GM12878 (cell line): ENCODE data around the gene CNR2. TPM values are rescaled to one million over a fixed set of nuclear protein-coding genes. Genes with fewer than 3 reads are reported as not detected.

Source experiments
- ATAC-seq: fragments of 200-7000 bp; cut with Tn5 transposase; 3 replicates; pipeline ENCODE4 v1.9.1; 2020; ENCODE audit warnings: mild to moderate bottlenecking, moderate library complexity
- BruUV-seq: library from RNA; stranded (reverse); fragments of 400-500 nt; replicated peaks from 2 replicates; lab custom pipeline; 2021; lab: Mats Ljungman, UMichigan
- CTCF ChIA-PET: fragments of 300-600 bp; sonication (Branson Sonifier 250); formaldehyde crosslinking; extraction: SDS; loops from one replicate; lab custom pipeline; 2021; ENCODE audit warnings: inconsistent platforms; lab: Yijun Ruan, JAX
- POLR2A ChIA-PET: fragments of 350-600 bp; formaldehyde crosslinking; extraction: SDS; loops from one replicate; lab custom pipeline; 2021; ENCODE audit warnings: inconsistent platforms; lab: Charles Lee
- RAD21 ChIA-PET: fragments of 300-600 bp; sonication (Branson Sonifier 250); formaldehyde crosslinking; loops from one replicate; lab custom pipeline; 2023; ENCODE audit warnings: antibody characterized with exemption; ENCODE audit not compliant: unreplicated experiment; lab: Charles Lee
- SMC1A ChIA-PET: fragments of 300-600 bp; sonication (Branson Sonifier 250); formaldehyde crosslinking; loops from one replicate; lab custom pipeline; 2023; ENCODE audit not compliant: unreplicated experiment, uncharacterized antibody; lab: Charles Lee
- DNase-seq: peaks from one replicate; pipeline ENCODE4 v3.0.0-alpha.2; 2011; ENCODE audit warnings: low read depth, low spot score
- FAIRE-seq: peaks from 3 replicates; lab custom pipeline; 2011; peaks lifted over from hg19 to GRCh38; lab: Jason Lieb, UNC
- H2AFZ ChIP-seq: 2 replicates; pipeline ENCODE4 v1.6.0; 2011; ENCODE audit warnings: low read depth, low read length, control low read depth; ENCODE audit not compliant: control insufficient read depth
- H3K27ac ChIP-seq: 2 replicates; pipeline ENCODE4 v1.5.1; 2011; ENCODE audit warnings: control low read depth; ENCODE audit not compliant: control insufficient read depth, insufficient read depth
- H3K27me3 ChIP-seq, 2 experiments: replicated peaks in 1 of 2; 2 replicates each; pipeline versions ENCODE4 v1.6.0 to v1.6.1; 2011; ENCODE audit warnings: low read length in 1 of 2; ENCODE audit not compliant: control insufficient read depth in 2 of 2, insufficient read depth in 2 of 2
- H3K36me3 ChIP-seq, 2 experiments: 2 replicates each; pipeline ENCODE4 v1.5.1; 2011; ENCODE audit warnings: low read length in 1 of 2; ENCODE audit not compliant: control insufficient read depth in 2 of 2, insufficient read depth in 2 of 2
- H3K4me1 ChIP-seq: 2 replicates; pipeline ENCODE4 v1.6.1; 2011; ENCODE audit warnings: mild to moderate bottlenecking, low read length, moderate library complexity, mixed read lengths; ENCODE audit not compliant: control insufficient read depth, insufficient read depth
- H3K4me2 ChIP-seq: 2 replicates; pipeline ENCODE4 v1.6.0; 2011; ENCODE audit warnings: control low read depth; ENCODE audit not compliant: control insufficient read depth, insufficient read depth
- H3K4me3 ChIP-seq: fragments of 200-600 bp; sonication (generic); 2 replicates; pipeline ENCODE4 v1.5.1; 2016
- H3K79me2 ChIP-seq: 2 replicates; pipeline ENCODE4 v1.6.0; 2011; ENCODE audit warnings: low read length; ENCODE audit not compliant: control insufficient read depth, insufficient read depth
- H3K9ac ChIP-seq: 2 replicates; pipeline ENCODE4 v1.8.0; 2011; ENCODE audit warnings: low read length, control low read depth, mixed read lengths; ENCODE audit not compliant: control insufficient read depth, insufficient read depth
- H3K9me3 ChIP-seq: replicated peaks from 3 replicates; pipeline ENCODE4 v1.5.1; 2011; ENCODE audit warnings: mild to moderate bottlenecking, low read length; ENCODE audit not compliant: control insufficient read depth, insufficient read depth
- H4K20me1 ChIP-seq: 2 replicates; pipeline ENCODE4 v1.6.0; 2011; ENCODE audit not compliant: control insufficient read depth, insufficient read depth
- CBFB ChIP-seq: IDR thresholded peaks from 2 replicates; pipeline ENCODE4 v1.6.1; 2016; ENCODE audit warnings: antibody characterized with exemption, low read depth
- CBX5 ChIP-seq: sonication (generic); IDR thresholded peaks from 2 replicates; pipeline ENCODE4 v1.6.1; 2016; ENCODE audit warnings: low read depth, moderate library complexity, mild to moderate bottlenecking, inconsistent platforms
- MEF2A ChIP-seq: IDR thresholded peaks from 2 replicates; pipeline ENCODE4 v1.6.1; 2011; ENCODE audit warnings: low read depth, mild to moderate bottlenecking, low read length, moderate library complexity; ENCODE audit not compliant: insufficient read depth
- STAT1 ChIP-seq: fragments of 450-650 bp; conservative IDR thresholded peaks from 2 replicates; pipeline ENCODE4 v1.6.1; 2014; ENCODE audit warnings: antibody characterized with exemption, mild to moderate bottlenecking
- ZNF384 ChIP-seq: IDR thresholded peaks from 2 replicates; pipeline ENCODE4 v1.6.1; 2012; ENCODE audit warnings: low read depth, mild to moderate bottlenecking, low read length, improper control_type of control experiment, borderline replicate concordance
- WGBS: methylation state at CpG from one replicate; pipeline ENCODE4 v1.1.6; 2016; ENCODE audit warnings: low lambda C conversion rate; ENCODE audit not compliant: insufficient replicate concordance, insufficient coverage; ENCODE audit errors: missing lambda C conversion rate; 5-methylcytosine and 5-hydroxymethylcytosine counted together
- in situ Hi-C: fragments of 300-500 bp; cut with MboI; formaldehyde crosslinking; loops from 9 replicates; pipeline ENCODE4 v1.14.3; 2018; ENCODE audit warnings: mixed read lengths
- intact Hi-C: fragments of 100-400 bp; cut with micrococcal nuclease; formaldehyde crosslinking; loops from one replicate; pipeline ENCODE4 v1.14.2; 2022; ENCODE audit not compliant: unreplicated experiment
- polyA plus RNA-seq, 11 experiments: library from polyadenylated mRNA; depleted of rRNA in 4 of 11; unstranded in 6 of 11; stranded (reverse) in 5 of 11; fragments of >200 nt; fragmentation: Nextera tagmentation in 4 of 11; fragmentation: Illumina TruSeq in 1 of 11; extraction: Ambion mirVana in 4 of 11; extraction: Trizol in 1 of 11; gene quantifications; 1 replicate in 1 of 11; 2 replicates in 10 of 11; pipeline versions ENCODE4 v1.2.1 to v1.2.3, GENCODE V29; 2011 to 2016; ENCODE audit warnings: inconsistent platforms in 2 of 11, missing spikeins in 2 of 11, low read depth in 1 of 11
- total RNA-seq, 4 experiments: library from RNA; depleted of rRNA in 3 of 4; stranded (reverse); fragments of >200 nt in 3 of 4; fragmentation: Illumina TruSeq in 1 of 4; extraction: Trizol in 1 of 4; gene quantifications; 2 replicates each; pipeline versions ENCODE4 v1.2.1 to v1.2.3, GENCODE V29; 2013 to 2021
- TF ChIP-seq, protein P1 (sequence below): IDR thresholded peaks from 2 replicates; pipeline ENCODE4 v1.6.1; 2012; ENCODE audit warnings: low read depth, low read length, improper control_type of control experiment
- TF ChIP-seq, protein P2 (sequence below): fragments of 450-650 bp; IDR thresholded peaks from 2 replicates; pipeline ENCODE4 v1.6.1; 2017; ENCODE audit warnings: mild to moderate bottlenecking, low read depth, inconsistent platforms; ENCODE audit not compliant: poor library complexity, severe bottlenecking
- TF ChIP-seq, protein P3 (sequence below): fragments of 450-650 bp; IDR thresholded peaks from 2 replicates; pipeline ENCODE4 v1.6.1; 2017; ENCODE audit warnings: mild to moderate bottlenecking, moderate library complexity

The CNR2 gene
- total and polyA plus RNA-seq, 10 of the 15 experiments (the other 5 are each of a cell fraction or from before 2014, with no cell fraction given) = 0.46 to 19.8 (median 12.2) TPM

DNA sequence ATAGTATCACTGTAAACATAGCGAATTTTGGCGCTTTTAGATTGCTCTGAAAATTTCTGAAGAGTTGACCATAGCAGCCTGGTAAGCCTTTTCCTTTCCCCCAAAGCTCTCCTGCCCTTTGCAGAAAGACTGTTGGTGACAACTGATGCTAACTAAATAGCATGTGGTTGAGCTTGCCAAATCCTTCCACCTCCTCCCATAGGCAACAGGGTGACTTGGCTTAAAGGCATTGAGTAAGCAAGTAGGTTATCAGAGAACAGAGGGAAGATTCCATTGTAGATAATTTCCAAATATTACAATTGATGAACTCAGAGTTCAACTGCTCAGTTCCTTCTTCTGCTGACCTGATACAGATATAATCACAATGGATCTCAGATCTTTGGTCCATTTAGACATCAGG is 68.0 kb downstream of the CNR2 start:
- intact Hi-C loops (no loop called here), in situ Hi-C loops (no loop called here)
- SMC1A ChIA-PET = interaction anchor here (0.8 to 1.5 kb wide), 3 partner anchors 11 to 60 kb away, joined by 3 read pairs; no protein-coding TSS in a partner anchor
- WGBS = 98% methylated on average over 2 of the region's 2 CpGs
- no peak for FAIRE-seq
- H3K36me3 ChIP-seq = peaks cover 0 to 4% of the 10 kb centered on the region in 2 experiments; a peak in 3 of 4 replicates
- no peak overlapping the region for H3K4me2 ChIP-seq
- H3K9ac ChIP-seq = no peak overlapping the region
- peaks cover 2% of the 10 kb centered on the region; the same call in 2 of the 3 replicates for H3K9me3 ChIP-seq
- DNase-seq = no peak
- BruUV-seq = TSS peak; percentile 77
- no peak overlapping the region for H2AFZ ChIP-seq
- ATAC-seq = no peak
- H3K27ac ChIP-seq = no peak overlapping the region
- RAD21 ChIA-PET = no interaction called here
- no peaks in the 10 kb centered on the region for H4K20me1 ChIP-seq
- CTCF ChIA-PET = interaction anchor here (0.7 to 1.6 kb wide), 4 partner anchors 35 to 176 kb away, joined by 3 to 9 read pairs (median 4); no protein-coding TSS in a partner anchor
- no peaks in the 10 kb centered on the region for H3K4me1 ChIP-seq
- no peaks in the 10 kb centered on the region for H3K79me2 ChIP-seq
- POLR2A ChIA-PET = no interaction called here
- TF ChIP-seq MEF2A = no peak
- TF ChIP-seq ZNF384 = no peak
- TF ChIP-seq CBFB = no peak
- TF ChIP-seq, protein P1, sequence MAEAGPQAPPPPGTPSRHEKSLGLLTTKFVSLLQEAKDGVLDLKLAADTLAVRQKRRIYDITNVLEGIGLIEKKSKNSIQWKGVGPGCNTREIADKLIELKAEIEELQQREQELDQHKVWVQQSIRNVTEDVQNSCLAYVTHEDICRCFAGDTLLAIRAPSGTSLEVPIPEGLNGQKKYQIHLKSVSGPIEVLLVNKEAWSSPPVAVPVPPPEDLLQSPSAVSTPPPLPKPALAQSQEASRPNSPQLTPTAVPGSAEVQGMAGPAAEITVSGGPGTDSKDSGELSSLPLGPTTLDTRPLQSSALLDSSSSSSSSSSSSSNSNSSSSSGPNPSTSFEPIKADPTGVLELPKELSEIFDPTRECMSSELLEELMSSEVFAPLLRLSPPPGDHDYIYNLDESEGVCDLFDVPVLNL = no peak
- TF ChIP-seq STAT1 = no peak
- no peaks in the 10 kb centered on the region for H3K27me3 ChIP-seq
- H3K4me3 ChIP-seq = no peak overlapping the region

DNA sequence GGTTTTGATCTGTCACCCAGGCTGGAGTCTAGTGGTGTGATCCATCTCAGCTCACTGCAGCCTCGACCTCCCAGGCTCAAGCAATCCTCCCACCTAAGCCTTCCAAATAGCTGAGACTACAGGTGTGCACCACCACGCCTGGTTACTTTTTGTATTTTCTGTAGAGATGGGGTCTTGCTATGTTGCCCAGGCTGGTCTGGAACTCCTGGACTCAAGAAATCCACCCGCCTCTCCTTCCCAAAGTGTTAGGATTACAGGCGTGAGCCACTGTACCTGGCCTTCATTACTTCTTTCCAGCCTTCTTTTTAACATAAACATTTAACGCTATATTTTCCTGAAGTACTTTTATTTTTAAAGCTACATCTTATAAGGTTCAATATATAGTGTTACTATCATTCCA is 69.5 kb downstream of the CNR2 start:
- no peak overlapping the region for H3K27ac ChIP-seq
- ChIA-PET SMC1A (interaction anchor here (0.7 to 1.5 kb wide), 2 partner anchors 19 to 59 kb away, joined by 3 read pairs; no protein-coding TSS in a partner anchor), CTCF (interaction anchor here (1.0 to 1.7 kb wide), 6 partner anchors 34 to 184 kb away, joined by 3 to 9 read pairs (median 4); no protein-coding TSS in a partner anchor), POLR2A (interaction anchor here (1.4 kb wide), 1 partner anchor 19 kb away, joined by 3 read pairs; no protein-coding TSS in a partner anchor), RAD21 (no interaction called here)
- WGBS = 97% methylated on average over 5 of the region's 5 CpGs
- intact Hi-C loops (no loop called here), in situ Hi-C loops (no loop called here)
- DNase-seq (no peak), ATAC-seq (no peak), FAIRE-seq (no peak)
- H3K9ac ChIP-seq = no peak overlapping the region
- H3K36me3 ChIP-seq = peaks cover 0 to 4% of the 10 kb centered on the region in 2 experiments; a peak in 3 of 4 replicates
- peaks cover 2% of the 10 kb centered on the region; the same call in 2 of the 3 replicates for H3K9me3 ChIP-seq
- H4K20me1 ChIP-seq = no peaks in the 10 kb centered on the region
- no peaks in the 10 kb centered on the region for H3K27me3 ChIP-seq
- H3K4me3 ChIP-seq = no peak overlapping the region
- H3K4me2 ChIP-seq = no peak overlapping the region
- no peaks in the 10 kb centered on the region for H3K79me2 ChIP-seq
- BruUV-seq = no TSS peak
- H3K4me1 ChIP-seq = no peaks in the 10 kb centered on the region
- H2AFZ ChIP-seq = no peak overlapping the region
- TF ChIP-seq, protein P2, sequence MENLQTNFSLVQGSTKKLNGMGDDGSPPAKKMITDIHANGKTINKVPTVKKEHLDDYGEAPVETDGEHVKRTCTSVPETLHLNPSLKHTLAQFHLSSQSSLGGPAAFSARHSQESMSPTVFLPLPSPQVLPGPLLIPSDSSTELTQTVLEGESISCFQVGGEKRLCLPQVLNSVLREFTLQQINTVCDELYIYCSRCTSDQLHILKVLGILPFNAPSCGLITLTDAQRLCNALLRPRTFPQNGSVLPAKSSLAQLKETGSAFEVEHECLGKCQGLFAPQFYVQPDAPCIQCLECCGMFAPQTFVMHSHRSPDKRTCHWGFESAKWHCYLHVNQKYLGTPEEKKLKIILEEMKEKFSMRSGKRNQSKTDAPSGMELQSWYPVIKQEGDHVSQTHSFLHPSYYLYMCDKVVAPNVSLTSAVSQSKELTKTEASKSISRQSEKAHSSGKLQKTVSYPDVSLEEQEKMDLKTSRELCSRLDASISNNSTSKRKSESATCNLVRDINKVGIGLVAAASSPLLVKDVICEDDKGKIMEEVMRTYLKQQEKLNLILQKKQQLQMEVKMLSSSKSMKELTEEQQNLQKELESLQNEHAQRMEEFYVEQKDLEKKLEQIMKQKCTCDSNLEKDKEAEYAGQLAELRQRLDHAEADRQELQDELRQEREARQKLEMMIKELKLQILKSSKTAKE = no peak
- TF ChIP-seq, protein P3, sequence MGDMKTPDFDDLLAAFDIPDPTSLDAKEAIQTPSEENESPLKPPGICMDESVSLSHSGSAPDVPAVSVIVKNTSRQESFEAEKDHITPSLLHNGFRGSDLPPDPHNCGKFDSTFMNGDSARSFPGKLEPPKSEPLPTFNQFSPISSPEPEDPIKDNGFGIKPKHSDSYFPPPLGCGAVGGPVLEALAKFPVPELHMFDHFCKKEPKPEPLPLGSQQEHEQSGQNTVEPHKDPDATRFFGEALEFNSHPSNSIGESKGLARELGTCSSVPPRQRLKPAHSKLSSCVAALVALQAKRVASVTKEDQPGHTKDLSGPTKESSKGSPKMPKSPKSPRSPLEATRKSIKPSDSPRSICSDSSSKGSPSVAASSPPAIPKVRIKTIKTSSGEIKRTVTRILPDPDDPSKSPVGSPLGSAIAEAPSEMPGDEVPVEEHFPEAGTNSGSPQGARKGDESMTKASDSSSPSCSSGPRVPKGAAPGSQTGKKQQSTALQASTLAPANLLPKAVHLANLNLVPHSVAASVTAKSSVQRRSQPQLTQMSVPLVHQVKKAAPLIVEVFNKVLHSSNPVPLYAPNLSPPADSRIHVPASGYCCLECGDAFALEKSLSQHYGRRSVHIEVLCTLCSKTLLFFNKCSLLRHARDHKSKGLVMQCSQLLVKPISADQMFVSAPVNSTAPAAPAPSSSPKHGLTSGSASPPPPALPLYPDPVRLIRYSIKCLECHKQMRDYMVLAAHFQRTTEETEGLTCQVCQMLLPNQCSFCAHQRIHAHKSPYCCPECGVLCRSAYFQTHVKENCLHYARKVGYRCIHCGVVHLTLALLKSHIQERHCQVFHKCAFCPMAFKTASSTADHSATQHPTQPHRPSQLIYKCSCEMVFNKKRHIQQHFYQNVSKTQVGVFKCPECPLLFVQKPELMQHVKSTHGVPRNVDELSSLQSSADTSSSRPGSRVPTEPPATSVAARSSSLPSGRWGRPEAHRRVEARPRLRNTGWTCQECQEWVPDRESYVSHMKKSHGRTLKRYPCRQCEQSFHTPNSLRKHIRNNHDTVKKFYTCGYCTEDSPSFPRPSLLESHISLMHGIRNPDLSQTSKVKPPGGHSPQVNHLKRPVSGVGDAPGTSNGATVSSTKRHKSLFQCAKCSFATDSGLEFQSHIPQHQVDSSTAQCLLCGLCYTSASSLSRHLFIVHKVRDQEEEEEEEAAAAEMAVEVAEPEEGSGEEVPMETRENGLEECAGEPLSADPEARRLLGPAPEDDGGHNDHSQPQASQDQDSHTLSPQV = no peak
- no peak for TF ChIP-seq CBX5
